Endometrial microvascular endothelial cells (primary cell): Measurements from ENCODE around the gene PDE4B. TPM values are rescaled to one million over a fixed set of nuclear protein-coding genes. Genes with fewer than 3 reads are reported as not detected.
"Not testable (repeated sequence)": the region's sequence is repeated elsewhere in the genome, so short reads cannot be mapped to it uniquely, and the experiment has no call there.

ENCODE experiments used
- in situ Hi-C: cut with HindIII; loops from 2 replicates; pipeline ENCODE4 v1.10.0; 2017; ENCODE audit warnings: low sequenced_read_pairs, low pct_unique_long_range_greater_than_20kb; ENCODE audit errors: inconsistent ontology term
- total RNA-seq: library from RNA; depleted of rRNA; stranded (reverse); fragments of >200 nt; gene quantifications from one replicate; pipeline ENCODE4 v1.2.3, GENCODE V29; 2015; ENCODE audit errors: inconsistent ontology term

Gene PDE4B
- total RNA-seq, 1 donor from 2014 or later = 21.9 TPM

DNA sequence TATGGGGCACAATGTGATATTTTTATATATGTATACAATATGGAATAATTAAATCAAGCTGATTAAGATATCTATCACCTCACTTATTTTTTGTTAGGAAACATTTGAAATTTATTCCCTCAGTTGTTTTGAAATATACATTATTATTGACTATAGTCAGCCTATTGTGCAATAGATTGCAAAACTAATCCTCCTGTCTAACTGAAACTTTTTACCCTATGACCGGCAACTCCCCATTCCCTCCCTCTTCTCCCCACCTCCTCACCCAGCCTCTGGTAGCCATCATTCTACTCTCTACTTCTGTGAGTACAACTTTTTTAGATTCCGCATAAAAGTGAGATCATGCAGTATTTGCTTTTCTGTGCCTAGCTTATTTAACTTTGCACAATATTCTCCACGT is 623.6 kb downstream of the PDE4B start:
- in situ Hi-C loops = no loop called here

DNA sequence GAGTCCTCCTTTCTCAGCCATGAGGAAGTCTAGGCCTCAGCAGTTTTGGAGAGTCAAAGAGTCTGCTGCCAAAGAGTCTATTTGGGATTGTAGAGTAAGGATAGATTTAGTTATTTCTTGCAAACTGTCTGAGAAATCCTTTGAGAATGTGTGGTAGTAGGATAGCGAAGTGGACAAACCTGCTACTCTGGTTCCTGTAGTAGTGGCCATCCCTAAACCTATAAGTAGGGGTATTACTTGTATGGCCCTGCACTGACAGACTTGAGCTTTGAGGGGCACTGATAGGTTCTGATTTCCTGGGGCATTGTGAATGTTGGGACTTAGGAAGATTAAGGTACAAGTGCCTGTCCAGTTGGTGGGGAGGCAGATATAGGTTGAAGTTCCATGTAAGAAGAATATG is 625.3 kb downstream of the PDE4B start:
- in situ Hi-C loops = no loop called here

DNA sequence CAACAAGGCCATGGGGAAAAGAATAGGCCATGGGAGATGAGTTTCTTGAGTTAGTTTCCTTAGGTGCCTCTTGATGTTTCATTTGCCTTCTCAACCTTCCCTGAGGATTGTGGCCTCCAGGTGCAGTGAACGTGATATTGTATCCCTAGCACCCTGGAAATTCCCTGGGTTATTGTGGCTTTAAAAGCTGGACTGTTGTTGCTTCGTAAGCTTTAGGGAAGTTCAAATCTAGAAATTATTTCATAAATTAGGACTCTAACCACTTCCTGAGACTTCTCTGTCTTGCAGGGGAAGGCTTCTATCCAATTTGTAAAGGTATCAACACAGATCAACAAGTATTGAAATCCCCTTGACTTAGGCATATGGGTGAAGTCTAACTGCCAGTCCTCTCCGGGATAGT is 627.5 kb downstream of the PDE4B start:
- in situ Hi-C loops = not testable (repeated sequence)

DNA sequence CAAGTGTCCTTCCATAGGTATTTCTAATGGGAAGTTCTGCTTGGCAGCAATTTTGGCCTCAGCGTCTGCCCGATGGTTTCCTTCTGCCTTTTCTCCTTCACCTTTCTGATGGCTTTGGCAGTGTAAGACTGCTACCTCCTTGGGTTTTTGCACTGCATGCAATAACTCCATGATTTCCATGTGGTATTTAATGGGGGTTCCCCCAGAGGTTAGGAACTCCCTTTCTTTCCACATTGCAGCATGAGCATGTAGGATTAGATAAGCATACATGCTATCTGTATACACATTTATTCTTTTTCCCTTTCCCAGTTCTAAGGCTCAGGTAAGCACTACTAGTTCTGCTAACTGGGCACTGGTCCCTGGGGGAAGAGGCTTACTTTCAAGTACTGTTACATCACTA is 628.2 kb downstream of the PDE4B start:
- in situ Hi-C loops = not testable (repeated sequence)

DNA sequence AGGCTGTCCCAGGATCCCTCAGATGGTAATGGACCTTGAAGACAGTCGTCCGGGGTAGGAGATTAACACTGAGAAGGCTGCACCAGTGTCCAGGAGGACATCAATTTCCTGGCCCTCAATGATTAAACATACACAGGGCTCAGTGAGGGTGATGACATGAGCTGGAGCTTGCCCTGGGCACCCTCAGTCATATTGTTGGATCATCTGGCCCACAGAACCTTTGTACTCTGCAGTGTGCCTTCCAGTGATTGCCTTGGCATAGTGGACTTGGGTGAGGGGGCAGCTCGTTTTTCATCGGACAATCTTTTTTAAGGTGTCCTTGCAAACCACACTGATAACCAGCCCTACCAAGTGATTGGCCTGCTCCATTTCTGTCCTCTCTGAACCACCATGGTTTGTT is 630.1 kb downstream of the PDE4B start:
- in situ Hi-C loops = no loop called here
